ENCODE measurements around the gene OASL.

OASL gene

GRCh38 chr12:121013715-121014114, 25.3 kb downstream of the OASL start:
- no peak for DNase-seq

- DNase-seq, result no peak
Measured at GRCh38 chr12:121011820-121012219, 27.2 kb downstream of the OASL start.

GRCh38 chr12:121010860-121011259, 28.2 kb downstream of the OASL start:
- DNase-seq, result no peak

GRCh38 chr12:121009741-121010140, 29.3 kb downstream of the OASL start:
- DNase-seq, result peak; percentile 18

- no peak for DNase-seq
Measured at GRCh38 chr12:121008347-121009098, 30.5 kb downstream of the OASL start.

GRCh38 chr12:121005346-121005815, 33.7 kb downstream of the OASL start:
- no peak for DNase-seq

- no peak for DNase-seq
Measured at GRCh38 chr12:121004253-121004815, 34.7 kb downstream of the OASL start.

GRCh38 chr12:121003650-121004049, 35.4 kb downstream of the OASL start:
- DNase-seq, result no peak

GRCh38 chr12:121001841-121002483, 37.1 kb downstream of the OASL start:
- no peak for DNase-seq

GRCh38 chr12:121001060-121001459, 38.0 kb downstream of the OASL start:
- no peak for DNase-seq

- no peak for DNase-seq
Measured at GRCh38 chr12:121000530-121000929, 38.5 kb downstream of the OASL start.

GRCh38 chr12:120999191-121000120, 39.6 kb downstream of the OASL start:
- DNase-seq, result no peak

GRCh38 chr12:120998435-120998834, 40.6 kb downstream of the OASL start:
- no peak for DNase-seq

- DNase-seq, result no peak
Measured at GRCh38 chr12:120997448-120997847, 41.6 kb downstream of the OASL start.

GRCh38 chr12:120996133-120996746, 42.8 kb downstream of the OASL start:
- DNase-seq, result no peak

GRCh38 chr12:120994589-120995337, 44.3 kb downstream of the OASL start:
- DNase-seq, result no peak

GRCh38 chr12:120994059-120994458, 45.0 kb downstream of the OASL start:
- DNase-seq, result no peak

GRCh38 chr12:120993496-120993895, 45.5 kb downstream of the OASL start:
- DNase-seq, result no peak

- DNase-seq, result no peak
Measured at GRCh38 chr12:120992989-120993388, 46.1 kb downstream of the OASL start.

- no peak for DNase-seq
Measured at GRCh38 chr12:120991965-120992364, 47.1 kb downstream of the OASL start.

- no peak for DNase-seq
Measured at GRCh38 chr12:120990487-120991055, 48.5 kb downstream of the OASL start.

Data from NCI-H2171 (cell line).